ENCODE data around the gene SHQ1. TPM values are rescaled to one million over a fixed set of nuclear protein-coding genes. Genes with fewer than 3 reads are reported as not detected.

Gene SHQ1
- total RNA-seq, 1 donor from 2014 or later, result 20.7 TPM

DNA sequence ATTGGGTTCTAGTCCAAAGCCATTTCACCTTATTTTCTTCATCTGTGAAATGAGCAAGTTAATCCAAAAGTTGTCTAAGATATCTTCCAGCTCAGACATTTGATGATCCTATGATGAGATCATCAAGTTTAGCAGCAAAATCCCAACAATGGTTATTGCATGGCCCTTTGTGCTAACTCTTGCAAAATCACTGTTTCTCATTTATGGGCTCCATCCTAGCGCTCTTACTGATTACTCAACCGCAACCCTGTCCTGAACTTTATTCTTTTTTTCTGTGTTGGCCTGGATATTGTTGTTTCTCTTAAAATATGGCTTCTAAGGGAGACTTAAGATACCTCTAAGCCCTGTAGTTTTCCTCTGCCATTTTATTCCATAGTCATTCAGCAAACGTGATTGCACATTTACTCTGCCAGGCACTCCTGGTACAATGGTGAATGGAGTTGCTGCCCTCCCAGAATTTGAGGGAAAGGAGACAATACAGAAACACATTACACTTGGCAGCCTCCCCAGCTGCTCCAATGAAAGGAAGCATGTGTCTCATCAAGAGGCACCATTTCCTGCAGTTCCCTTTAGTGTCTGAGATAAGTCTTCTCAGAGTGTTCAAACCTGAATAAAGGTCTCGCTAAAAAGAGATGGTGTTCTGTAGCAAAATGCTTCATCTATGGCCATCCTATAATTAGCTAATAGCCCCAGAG lies 44.0 kb upstream of the SHQ1 start:
- TF ChIP-seq, protein P1, sequence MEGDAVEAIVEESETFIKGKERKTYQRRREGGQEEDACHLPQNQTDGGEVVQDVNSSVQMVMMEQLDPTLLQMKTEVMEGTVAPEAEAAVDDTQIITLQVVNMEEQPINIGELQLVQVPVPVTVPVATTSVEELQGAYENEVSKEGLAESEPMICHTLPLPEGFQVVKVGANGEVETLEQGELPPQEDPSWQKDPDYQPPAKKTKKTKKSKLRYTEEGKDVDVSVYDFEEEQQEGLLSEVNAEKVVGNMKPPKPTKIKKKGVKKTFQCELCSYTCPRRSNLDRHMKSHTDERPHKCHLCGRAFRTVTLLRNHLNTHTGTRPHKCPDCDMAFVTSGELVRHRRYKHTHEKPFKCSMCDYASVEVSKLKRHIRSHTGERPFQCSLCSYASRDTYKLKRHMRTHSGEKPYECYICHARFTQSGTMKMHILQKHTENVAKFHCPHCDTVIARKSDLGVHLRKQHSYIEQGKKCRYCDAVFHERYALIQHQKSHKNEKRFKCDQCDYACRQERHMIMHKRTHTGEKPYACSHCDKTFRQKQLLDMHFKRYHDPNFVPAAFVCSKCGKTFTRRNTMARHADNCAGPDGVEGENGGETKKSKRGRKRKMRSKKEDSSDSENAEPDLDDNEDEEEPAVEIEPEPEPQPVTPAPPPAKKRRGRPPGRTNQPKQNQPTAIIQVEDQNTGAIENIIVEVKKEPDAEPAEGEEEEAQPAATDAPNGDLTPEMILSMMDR (conservative IDR thresholded peaks at IDR 0.05), result no peak
- H3K27ac Mint-ChIP-seq (ENCODE audit: unreplicated experiment), result no peak overlapping the region
- no peak overlapping the region for H3K4me3 Mint-ChIP-seq
- H3K9me3 Mint-ChIP-seq, result no peaks in the 10 kb centered on the region
- no peaks in the 10 kb centered on the region for H3K36me3 Mint-ChIP-seq (ENCODE audit: low read depth)
- H3K4me1 Mint-ChIP-seq, result peaks cover 21% of the 10 kb centered on the region
- no peak for DNase-seq (ENCODE audit: low read depth, low spot score)
- peaks cover 94% of the 10 kb centered on the region for H3K27me3 Mint-ChIP-seq (ENCODE audit: low read depth)

DNA sequence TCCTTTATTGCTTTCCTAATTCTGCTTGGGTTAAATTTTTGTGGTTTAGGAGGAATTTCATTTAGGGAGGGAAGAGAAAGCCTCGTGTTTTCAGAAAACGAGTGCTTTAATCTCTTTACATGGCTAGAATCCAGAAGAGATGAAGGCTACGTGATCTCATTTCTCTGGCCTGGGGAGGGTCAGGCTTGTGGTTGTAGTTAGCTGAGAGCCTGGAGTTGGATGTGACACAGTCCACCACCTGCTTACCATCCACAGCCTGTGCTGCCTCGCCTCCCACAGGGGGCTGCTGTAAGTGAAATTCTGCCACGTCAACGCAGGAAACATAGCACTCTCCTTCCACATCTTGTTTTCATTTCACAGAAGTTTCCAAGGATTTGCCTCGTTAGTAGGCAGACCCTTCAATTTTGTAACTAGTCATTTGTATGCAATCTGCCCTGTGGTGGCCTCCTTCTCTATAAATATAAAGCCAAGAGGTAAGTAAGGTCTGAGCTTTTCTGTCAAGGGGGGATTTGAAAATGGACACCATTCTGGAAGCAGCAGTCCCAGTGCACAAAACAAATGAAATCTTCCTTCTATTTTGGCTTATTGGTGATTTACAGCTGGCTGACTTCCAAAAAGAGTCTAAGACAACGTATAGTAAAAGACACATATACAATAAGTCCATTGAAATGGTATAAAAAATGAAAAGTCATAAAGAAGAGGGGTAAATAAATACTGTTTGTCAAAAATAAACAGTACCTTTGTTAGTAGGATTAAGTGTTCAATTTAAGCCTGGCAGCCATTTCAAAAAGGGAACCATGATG lies 43.0 kb upstream of the SHQ1 start:
- peaks cover 94% of the 10 kb centered on the region for H3K27me3 Mint-ChIP-seq (ENCODE audit: low read depth)
- no peak overlapping the region for H3K4me3 Mint-ChIP-seq

DNA sequence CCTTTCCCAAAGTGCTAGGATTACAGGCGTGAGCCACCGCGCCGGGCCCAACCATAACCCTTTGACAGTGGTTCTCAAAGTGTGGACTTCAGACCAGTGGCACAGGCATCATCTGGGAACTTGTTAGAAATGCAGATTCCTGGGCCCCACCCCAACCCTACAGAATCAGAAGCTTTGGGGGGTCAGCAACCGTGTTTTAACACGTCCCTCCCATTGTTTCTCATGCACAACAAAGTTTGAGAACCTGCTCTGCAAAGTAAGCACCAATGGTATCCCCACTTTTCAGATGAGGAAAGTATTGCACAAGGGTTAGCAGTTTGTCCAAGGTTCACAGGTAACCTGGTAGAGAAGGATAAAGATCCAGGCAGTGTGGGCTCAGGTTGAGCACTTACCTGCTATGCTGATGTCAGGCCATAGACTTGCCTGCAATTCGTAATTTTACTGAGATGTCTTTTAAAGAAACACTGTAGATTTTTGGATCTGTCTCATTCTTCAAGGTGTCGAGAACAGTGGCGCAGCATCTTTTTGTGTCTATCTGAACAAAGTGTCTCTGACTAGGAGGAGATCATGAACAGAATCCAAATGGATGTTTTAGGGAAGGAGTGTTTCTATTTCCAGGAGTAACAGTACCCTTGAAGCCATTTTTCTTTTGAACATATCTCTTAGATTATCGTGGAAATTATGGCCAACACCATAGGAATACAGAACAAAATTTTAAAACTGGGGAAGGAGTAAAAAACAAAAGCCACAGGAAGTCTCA lies 42.1 kb upstream of the SHQ1 start:
- TF ChIP-seq, protein P1 (conservative IDR thresholded peaks at IDR 0.05), result no peak
- Mint-ChIP-seq H3K4me1 (peaks cover 26% of the 10 kb centered on the region), H3K4me3 (no peak overlapping the region), H3K9me3 (no peaks in the 10 kb centered on the region), H3K27ac (ENCODE audit: unreplicated experiment) (no peak overlapping the region), H3K27me3 (ENCODE audit: low read depth) (peaks cover 94% of the 10 kb centered on the region), H3K36me3 (ENCODE audit: low read depth) (no peaks in the 10 kb centered on the region)
- DNase-seq (ENCODE audit: low read depth, low spot score), result no peak

More for the DNA sequence above, 43.0 kb upstream of the SHQ1 start:
- Mint-ChIP-seq H3K4me1 (peaks cover 26% of the 10 kb centered on the region), H3K9me3 (no peaks in the 10 kb centered on the region), H3K27ac (ENCODE audit: unreplicated experiment) (no peak overlapping the region), H3K36me3 (ENCODE audit: low read depth) (no peaks in the 10 kb centered on the region)
- TF ChIP-seq, protein P1 (conservative IDR thresholded peaks at IDR 0.05), result no peak
- no peak for DNase-seq (ENCODE audit: low read depth, low spot score)

DNA sequence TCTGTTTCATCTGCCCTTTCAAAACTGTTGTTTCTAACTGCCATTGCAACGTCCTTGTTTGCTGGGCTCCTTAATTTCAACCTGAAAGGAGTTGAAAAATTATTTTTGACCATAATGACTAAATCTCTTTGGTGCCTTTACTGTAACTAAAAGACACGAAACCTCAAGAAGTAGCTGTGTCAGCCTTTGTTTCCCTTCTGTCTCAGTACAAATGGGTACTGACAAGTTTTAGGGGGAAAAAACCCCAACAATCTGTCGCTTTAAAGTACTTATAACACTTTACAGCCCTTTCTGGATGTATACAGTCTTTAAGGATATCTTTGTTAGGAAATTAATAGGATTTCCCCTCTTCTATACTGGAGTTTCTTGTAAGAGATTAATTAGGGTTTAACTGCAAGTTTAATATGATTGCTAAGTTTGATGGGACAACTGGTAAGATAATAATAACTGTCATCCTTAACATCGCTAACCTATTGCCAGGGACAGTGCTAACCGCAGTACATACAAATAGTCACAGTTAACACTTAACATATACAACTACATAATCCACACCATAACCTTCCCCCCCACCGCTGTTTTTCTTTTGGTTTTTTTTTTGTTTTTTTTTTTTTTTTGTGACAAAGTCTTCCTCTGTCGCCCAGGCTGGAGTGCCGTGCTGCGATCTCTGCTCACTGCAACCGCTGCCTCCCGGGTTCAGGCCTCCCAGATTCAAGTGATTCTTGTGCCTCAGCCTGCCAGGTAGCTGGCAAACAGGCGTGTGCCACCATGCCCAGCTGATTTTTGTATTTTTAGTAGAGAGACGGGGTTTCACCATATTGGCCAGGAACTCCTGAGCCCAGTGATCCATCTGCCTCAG lies 41.3 kb upstream of the SHQ1 start:
- H3K4me3 Mint-ChIP-seq, result peak overlapping the region; percentile 73
- no peak for DNase-seq (ENCODE audit: low read depth, low spot score)
- H3K27me3 Mint-ChIP-seq (ENCODE audit: low read depth), result peaks cover 94% of the 10 kb centered on the region
- peaks cover 26% of the 10 kb centered on the region for H3K4me1 Mint-ChIP-seq
- no peaks in the 10 kb centered on the region for H3K9me3 Mint-ChIP-seq
- H3K27ac Mint-ChIP-seq (ENCODE audit: unreplicated experiment), result no peak overlapping the region
- no peaks in the 10 kb centered on the region for H3K36me3 Mint-ChIP-seq (ENCODE audit: low read depth)
- TF ChIP-seq, protein P1 (conservative IDR thresholded peaks at IDR 0.05), result no peak

Measured in neural crest cell (in vitro differentiated cells).